Measurements from ENCODE around the gene HAT1.

GRCh38 chr2:171874517-171874916, 47.7 kb upstream of the HAT1 start:
- TF ChIP-seq POLR2AphosphoS5 (IDR thresholded peaks at IDR 0.05): no peak
- no peak for TF ChIP-seq CTCF (IDR thresholded peaks at IDR 0.05)
